Effector memory CD4-positive, alpha-beta T cell (primary cell): ENCODE data around the gene COPG2.

Source experiments
- DNase-seq, 3 donors: peaks; one replicate each; pipeline ENCODE4 v3.0.0-alpha.2; 2020
- H3K27ac ChIP-seq: 2 replicates; pipeline ENCODE4 v1.7.0; 2013; ENCODE audit warnings: mild to moderate bottlenecking, low read length, moderate library complexity; ENCODE audit not compliant: insufficient read depth, poor library complexity, severe bottlenecking
- H3K27me3 ChIP-seq: replicated peaks from 2 replicates; pipeline ENCODE4 v1.7.0; 2013; ENCODE audit warnings: mild to moderate bottlenecking, low read length; ENCODE audit not compliant: insufficient read depth, control insufficient read depth, poor library complexity, severe bottlenecking
- H3K36me3 ChIP-seq: 2 replicates; pipeline ENCODE4 v1.7.0; 2013; ENCODE audit warnings: mild to moderate bottlenecking, low read length, moderate library complexity; ENCODE audit not compliant: control insufficient read depth, insufficient read depth
- H3K4me1 ChIP-seq: 2 replicates; pipeline ENCODE4 v1.7.0; 2013; ENCODE audit warnings: low read length, mild to moderate bottlenecking; ENCODE audit not compliant: control insufficient read depth, insufficient read depth, poor library complexity, severe bottlenecking
- H3K4me3 ChIP-seq: 2 replicates; pipeline ENCODE4 v1.7.0; 2013; ENCODE audit warnings: low read length, low read depth, mild to moderate bottlenecking; ENCODE audit not compliant: insufficient read depth, poor library complexity, severe bottlenecking
- H3K9me3 ChIP-seq: 2 replicates; pipeline ENCODE4 v1.7.0; 2013; ENCODE audit warnings: mild to moderate bottlenecking, low read length, moderate library complexity; ENCODE audit not compliant: control insufficient read depth

Gene COPG2

GRCh38 chr7:130491841-130492522, 176.6 kb downstream of the COPG2 start, which contains the start of gene MEST:
MEST (plus strand) TSS chr7:130492085; CDS start chr7:130492314, 229 bp downstream.
- no peak for DNase-seq
- Histone ChIP-seq H3K4me1 (peaks cover 10% of the 10 kb centered on the region), H3K27ac (no peak within 1 kb of the TSS), H3K27me3 (peaks cover 6% of the 10 kb centered on the region), H3K9me3 (no peaks in the 10 kb centered on the region), H3K4me3 (no peak within 1 kb of the TSS), H3K36me3 (no peaks in the 10 kb centered on the region)

- H3K4me3 ChIP-seq, result no peak overlapping the region
- no peak for DNase-seq
Observed at GRCh38 chr7:130490888-130491804, 177.4 kb downstream of the COPG2 start.

GRCh38 chr7:130490311-130490791, 178.2 kb downstream of the COPG2 start:
- H3K4me3 ChIP-seq, result no peak overlapping the region
- DNase-seq, result no peak
- H3K9me3 ChIP-seq, result no peaks in the 10 kb centered on the region
- H3K36me3 ChIP-seq, result no peaks in the 10 kb centered on the region
- peaks cover 6% of the 10 kb centered on the region for H3K27me3 ChIP-seq
- no peak overlapping the region for H3K27ac ChIP-seq
- H3K4me1 ChIP-seq, result peaks cover 14% of the 10 kb centered on the region

More at GRCh38 chr7:130490888-130491804, 177.4 kb downstream of the COPG2 start:
- no peak overlapping the region for H3K27ac ChIP-seq
- no peaks in the 10 kb centered on the region for H3K36me3 ChIP-seq
- H3K4me1 ChIP-seq, result peaks cover 14% of the 10 kb centered on the region
- peaks cover 6% of the 10 kb centered on the region for H3K27me3 ChIP-seq
- no peaks in the 10 kb centered on the region for H3K9me3 ChIP-seq

GRCh38 chr7:130489140-130489983, 179.2 kb downstream of the COPG2 start:
- Histone ChIP-seq H3K4me1 (peaks cover 14% of the 10 kb centered on the region), H3K36me3 (no peaks in the 10 kb centered on the region), H3K27me3 (peaks cover 6% of the 10 kb centered on the region), H3K27ac (no peak overlapping the region), H3K9me3 (no peaks in the 10 kb centered on the region), H3K4me3 (no peak overlapping the region)
- no peak for DNase-seq

- DNase-seq, result no peak
- H3K4me1 ChIP-seq, result peaks cover 14% of the 10 kb centered on the region
- no peak overlapping the region for H3K4me3 ChIP-seq
- no peaks in the 10 kb centered on the region for H3K36me3 ChIP-seq
- H3K9me3 ChIP-seq, result no peaks in the 10 kb centered on the region
- H3K27ac ChIP-seq, result no peak overlapping the region
- peaks cover 6% of the 10 kb centered on the region for H3K27me3 ChIP-seq
Observed at GRCh38 chr7:130488392-130489139, 180.0 kb downstream of the COPG2 start.

GRCh38 chr7:130486954-130487436, 181.6 kb downstream of the COPG2 start:
- no peak for DNase-seq
- Histone ChIP-seq H3K4me1 (peaks cover 9% of the 10 kb centered on the region), H3K27ac (no peak overlapping the region), H3K9me3 (no peaks in the 10 kb centered on the region), H3K4me3 (peak overlapping the region; percentile 55), H3K27me3 (peaks cover 6% of the 10 kb centered on the region), H3K36me3 (no peaks in the 10 kb centered on the region)

- peak in 2 of 3 donors; percentile 19 to 21 for DNase-seq
- H3K4me1 ChIP-seq, result peaks cover 8% of the 10 kb centered on the region
- H3K27me3 ChIP-seq, result peaks cover 2% of the 10 kb centered on the region
- H3K27ac ChIP-seq, result no peak overlapping the region
- no peaks in the 10 kb centered on the region for H3K36me3 ChIP-seq
- H3K4me3 ChIP-seq, result peak overlapping the region; percentile 55
- no peaks in the 10 kb centered on the region for H3K9me3 ChIP-seq
Observed at GRCh38 chr7:130486114-130486953, 182.2 kb downstream of the COPG2 start.

GRCh38 chr7:130485734-130486113, 182.8 kb downstream of the COPG2 start:
- H3K27ac ChIP-seq, result no peak overlapping the region
- H3K4me3 ChIP-seq, result peak overlapping the region; percentile 55
- no peaks in the 10 kb centered on the region for H3K27me3 ChIP-seq

More at GRCh38 chr7:130485734-130486113, 182.8 kb downstream of the COPG2 start:
- no peaks in the 10 kb centered on the region for H3K36me3 ChIP-seq
- no peaks in the 10 kb centered on the region for H3K9me3 ChIP-seq
- DNase-seq, result no peak
- peaks cover 5% of the 10 kb centered on the region for H3K4me1 ChIP-seq
